GM12891 (cell line): ENCODE results near the gene SHROOM3.

Experiments used
- POLR2A ChIP-seq: IDR thresholded peaks from 2 replicates; pipeline ENCODE4 v1.6.1; 2011; ENCODE audit warnings: low read depth, low read length, control low read depth
- POLR2AphosphoS5 ChIP-seq: IDR thresholded peaks from 2 replicates; pipeline ENCODE4 v1.6.1; 2011; ENCODE audit warnings: low read depth, low read length, control low read depth
- SPI1 ChIP-seq: IDR thresholded peaks from 2 replicates; pipeline ENCODE4 v1.6.1; 2011; ENCODE audit warnings: low read depth, low read length, control low read depth
- TAF1 ChIP-seq: IDR thresholded peaks from 2 replicates; pipeline ENCODE4 v1.6.1; 2011; ENCODE audit warnings: low read depth, low read length, control low read depth

GRCh38 chr4:76799140-76799539 lies 364.1 kb downstream of the SHROOM3 start:
- no peak for TF ChIP-seq TAF1
- TF ChIP-seq SPI1: 0 out of 2 replicates have a peak, but pooled peaks have one; percentile 20
- TF ChIP-seq POLR2A: no peak
- TF ChIP-seq POLR2AphosphoS5: no peak
